Thymus (tissue), 11 donors: ENCODE results near the gene NUP160. TPM values are rescaled to one million over a fixed set of nuclear protein-coding genes. Genes with fewer than 3 reads are reported as not detected.
"Not testable (repeated sequence)": the region's sequence is repeated elsewhere in the genome, so short reads cannot be mapped to it uniquely, and the experiment has no call there.

Experiments used
- DNase-seq, 9 donors: peaks; one replicate each; pipeline ENCODE4 v3.0.0-alpha.2; 2013; ENCODE audit warnings: low spot score in 9 of 9, low read depth in 6 of 9, missing footprints in 1 of 9
- H3K27ac ChIP-seq, 2 donors: one replicate each; pipeline ENCODE4 v1.5.1; 2013; ENCODE audit warnings: control low read depth in 1 of 2, low read depth in 1 of 2, low read length in 1 of 2, mild to moderate bottlenecking in 1 of 2, moderate library complexity in 1 of 2
- H3K27me3 ChIP-seq, 2 donors: one replicate each; pipeline ENCODE4 v1.5.1; 2013; ENCODE audit warnings: low read length in 1 of 2; ENCODE audit not compliant: control insufficient read depth in 2 of 2, insufficient read depth in 1 of 2
- H3K36me3 ChIP-seq, 2 donors: one replicate each; pipeline ENCODE4 v1.5.1; 2013; ENCODE audit warnings: low read length in 1 of 2, mild to moderate bottlenecking in 1 of 2, moderate library complexity in 1 of 2; ENCODE audit not compliant: control insufficient read depth in 2 of 2, insufficient read depth in 2 of 2
- H3K4me1 ChIP-seq, 2 donors: one replicate each; pipeline ENCODE4 v1.5.1; 2013; ENCODE audit warnings: low read length in 2 of 2; ENCODE audit not compliant: control insufficient read depth in 2 of 2, insufficient read depth in 2 of 2
- H3K4me3 ChIP-seq, 2 donors: one replicate each; pipeline ENCODE4 v1.5.1; 2013; ENCODE audit warnings: low read length in 2 of 2, control low read depth in 1 of 2, mild to moderate bottlenecking in 1 of 2
- H3K9me3 ChIP-seq, 2 donors: one replicate each; pipeline ENCODE4 v1.5.1; 2013; ENCODE audit warnings: low read length in 1 of 2, mild to moderate bottlenecking in 1 of 2; ENCODE audit not compliant: control insufficient read depth in 2 of 2, insufficient read depth in 1 of 2
- WGBS: extraction: QIAGEN DNeasy Blood & Tissue Kit; methylation state at CpG from one replicate; pipeline ENCODE4 v1.1.7; 2013; 5-methylcytosine and 5-hydroxymethylcytosine counted together
- polyA plus RNA-seq: library from polyadenylated mRNA; stranded (reverse); fragments of 200-250 nt; gene quantifications from one replicate; pipeline ENCODE4 v1.2.3, GENCODE V29; 2013
- total RNA-seq: library from RNA; stranded (reverse); fragments of 120-200 nt; gene quantifications from one replicate; pipeline ENCODE4 v1.2.4, GENCODE V29; 2013
- donor health status: healthy.

Gene NUP160
- total and polyA plus RNA-seq, 2 donors: 24.6 to 36.0 TPM

DNA sequence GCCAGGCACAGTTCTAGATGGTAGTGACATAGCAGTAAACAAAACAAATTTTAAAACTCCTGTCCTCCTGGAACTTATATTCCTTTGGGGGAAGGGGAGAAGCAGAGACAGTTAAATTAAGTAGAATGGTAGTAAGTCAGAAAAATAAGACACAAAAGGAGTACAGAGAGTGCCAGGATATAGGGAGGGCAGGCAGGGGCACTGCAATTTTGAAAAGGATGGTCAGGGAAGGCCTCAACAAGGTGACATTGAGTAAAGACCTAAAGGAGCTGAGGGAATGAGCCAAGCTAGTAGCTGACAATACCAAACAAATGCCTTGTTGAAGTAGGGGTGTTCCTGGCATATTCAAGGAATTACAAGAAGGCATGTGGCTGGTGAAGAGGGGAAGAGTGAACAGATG is 10.2 kb downstream of the NUP160 start:
- no peak for DNase-seq
- Histone ChIP-seq H3K4me3 (no peak overlapping the region), H3K9me3 (no peaks in the 10 kb centered on the region), H3K27me3 (no peaks in the 10 kb centered on the region), H3K36me3 (peaks cover 86 to 87% of the 10 kb centered on the region in 2 donors), H3K27ac (no peak overlapping the region), H3K4me1 (no peaks in the 10 kb centered on the region)

DNA sequence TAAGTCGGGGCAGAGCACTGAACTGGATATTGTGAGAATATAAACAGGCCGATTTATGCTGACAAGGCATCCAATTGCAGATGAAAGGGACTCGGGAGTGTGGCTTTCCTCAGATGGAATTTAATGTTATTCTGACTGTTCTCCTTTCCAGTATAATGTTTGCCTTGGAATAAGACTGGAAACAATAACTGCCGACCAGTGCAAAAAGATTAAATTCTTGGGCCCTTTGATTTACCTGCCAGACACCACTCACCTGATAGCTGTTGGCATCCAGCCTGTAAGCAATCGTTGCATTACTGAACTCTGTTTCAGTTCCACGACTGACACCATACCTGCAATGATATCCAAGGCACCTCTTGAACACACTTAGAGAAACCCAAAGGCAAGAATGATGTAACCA is 10.9 kb downstream of the NUP160 start:
- Histone ChIP-seq H3K27ac (no peak overlapping the region), H3K27me3 (no peaks in the 10 kb centered on the region), H3K36me3 (peaks cover 84 to 87% of the 10 kb centered on the region in 2 donors), H3K4me3 (no peak overlapping the region), H3K4me1 (no peaks in the 10 kb centered on the region), H3K9me3 (no peaks in the 10 kb centered on the region)
- 95% methylated on average over 6 of the region's 6 CpGs for WGBS
- DNase-seq: no peak

DNA sequence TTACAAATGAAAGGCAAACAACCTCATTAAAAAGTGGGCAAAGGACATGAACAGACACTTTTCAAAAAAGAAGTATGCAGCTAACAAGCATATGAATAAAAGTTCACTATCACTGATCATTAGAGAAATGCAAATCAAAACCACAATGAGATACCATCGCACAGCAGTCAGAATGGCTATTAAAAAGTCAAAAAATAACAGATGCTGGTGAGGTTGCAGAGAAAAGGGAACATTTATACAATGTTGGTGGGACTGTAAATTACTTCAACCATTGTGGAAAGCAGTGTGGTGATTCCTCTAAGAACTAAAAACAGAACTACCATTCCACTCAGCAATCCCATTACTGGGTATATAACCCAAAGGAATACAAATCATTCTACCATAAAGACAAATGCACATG is 18.1 kb downstream of the NUP160 start:
- WGBS: 97% methylated on average over 1 of the region's 1 CpG
- not testable (repeated sequence) for H3K27ac ChIP-seq, H3K4me3 ChIP-seq, H3K27me3 ChIP-seq, H3K4me1 ChIP-seq, DNase-seq, H3K9me3 ChIP-seq
- H3K36me3 ChIP-seq: peaks cover 32 to 55% of the 10 kb centered on the region in 2 donors

DNA sequence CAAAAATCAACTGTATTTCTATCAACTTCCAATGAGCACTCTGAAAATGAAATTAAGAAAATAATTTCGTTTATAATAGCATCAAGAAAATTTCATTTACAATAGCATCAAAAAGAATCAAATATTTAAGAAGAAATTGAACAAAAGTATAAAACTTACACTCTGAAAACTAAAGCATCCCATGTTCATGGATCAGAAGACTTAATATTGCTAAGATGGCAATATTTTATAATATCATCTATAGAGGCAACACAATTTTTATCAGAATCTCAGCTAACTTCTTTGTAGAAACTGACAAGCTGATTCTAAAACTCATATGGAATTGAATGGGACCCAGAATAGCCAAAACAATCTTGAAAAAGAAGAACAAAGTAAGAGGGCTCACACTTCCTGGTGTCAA is 19.9 kb downstream of the NUP160 start:
- Histone ChIP-seq H3K9me3 (no peaks in the 10 kb centered on the region), H3K27ac (no peak overlapping the region), H3K27me3 (no peaks in the 10 kb centered on the region), H3K36me3 (peaks cover 28 to 48% of the 10 kb centered on the region in 2 donors), H3K4me3 (no peak overlapping the region), H3K4me1 (no peaks in the 10 kb centered on the region)
- whole genome bisulfite sequencing: 99% methylated on average over 1 of the region's 1 CpG
- no peak for DNase-seq

DNA sequence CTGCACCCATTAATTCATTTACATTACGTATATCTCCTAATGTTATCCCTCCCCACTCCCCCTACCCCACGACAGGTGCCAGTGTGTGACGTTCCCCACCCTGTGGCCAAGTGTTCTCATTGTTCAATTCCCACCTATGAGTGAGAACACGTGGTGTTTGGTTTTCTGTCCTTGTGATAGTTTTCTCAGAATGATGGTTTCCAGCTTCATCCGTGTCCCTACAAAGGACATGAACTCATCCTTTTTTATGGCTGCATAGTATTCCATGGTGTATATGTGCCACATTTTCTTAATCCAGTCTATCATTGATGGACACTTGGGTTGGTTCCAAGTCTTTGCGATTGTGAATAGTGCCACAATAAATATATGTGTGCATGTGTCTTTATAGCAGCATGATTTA is 25.5 kb downstream of the NUP160 start:
- H3K9me3 ChIP-seq, DNase-seq, H3K27ac ChIP-seq, H3K27me3 ChIP-seq, H3K4me3 ChIP-seq, H3K4me1 ChIP-seq: not testable (repeated sequence)
- peaks cover 33 to 60% of the 10 kb centered on the region in 2 donors for H3K36me3 ChIP-seq
- 97% methylated on average over 6 of the region's 6 CpGs for WGBS

DNA sequence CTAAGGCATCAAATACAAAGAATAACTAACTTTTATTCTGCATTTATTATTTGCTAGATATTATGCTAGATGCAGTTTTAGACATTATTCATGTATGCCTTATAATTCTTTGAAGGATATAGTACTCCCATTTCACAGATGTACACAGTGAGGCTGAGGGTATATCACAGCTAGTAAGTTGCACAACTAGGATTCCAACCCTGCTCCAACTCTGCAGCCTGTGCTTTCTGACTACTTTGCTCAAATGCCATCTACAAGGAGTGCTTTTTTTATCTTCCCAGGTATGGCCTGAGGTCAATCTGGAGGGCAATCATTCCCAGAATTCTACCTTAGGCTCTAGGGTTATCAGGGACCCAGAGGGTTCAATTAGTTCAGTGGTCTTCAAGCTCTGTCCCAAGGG is 28.4 kb downstream of the NUP160 start:
- H3K4me3 ChIP-seq: no peak overlapping the region
- H3K27me3 ChIP-seq: no peaks in the 10 kb centered on the region
- no peaks in the 10 kb centered on the region for H3K4me1 ChIP-seq
- no peak overlapping the region for H3K27ac ChIP-seq
- no peaks in the 10 kb centered on the region for H3K9me3 ChIP-seq
- DNase-seq: no peak
- peaks cover 29 to 75% of the 10 kb centered on the region in 2 donors for H3K36me3 ChIP-seq

DNA sequence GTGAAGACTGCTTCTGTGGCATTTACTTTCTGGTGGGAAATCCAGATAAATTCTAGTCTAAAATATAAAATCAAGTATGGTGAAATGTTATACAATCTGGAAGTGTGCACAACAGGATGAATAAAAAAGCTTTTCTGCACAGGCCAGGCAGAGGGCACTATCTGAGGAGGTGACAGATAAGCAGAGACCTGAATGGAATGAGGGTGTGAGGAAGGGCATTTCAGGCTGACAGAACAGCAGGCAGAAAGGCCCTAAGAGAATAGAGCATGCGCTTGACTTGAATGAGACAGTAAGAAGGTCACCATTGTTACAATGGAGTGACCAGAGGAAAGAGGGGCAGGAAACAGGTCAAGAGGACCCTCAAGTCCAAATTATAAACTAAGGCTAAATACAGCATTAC is 47.4 kb downstream of the NUP160 start:
- Histone ChIP-seq H3K36me3 (peaks cover 66 to 85% of the 10 kb centered on the region in 2 donors), H3K27me3 (no peaks in the 10 kb centered on the region), H3K27ac (no peak overlapping the region), H3K9me3 (no peaks in the 10 kb centered on the region), H3K4me1 (no peaks in the 10 kb centered on the region), H3K4me3 (no peak overlapping the region)
- no peak for DNase-seq
- 98% methylated on average over 1 of the region's 1 CpG for WGBS

DNA sequence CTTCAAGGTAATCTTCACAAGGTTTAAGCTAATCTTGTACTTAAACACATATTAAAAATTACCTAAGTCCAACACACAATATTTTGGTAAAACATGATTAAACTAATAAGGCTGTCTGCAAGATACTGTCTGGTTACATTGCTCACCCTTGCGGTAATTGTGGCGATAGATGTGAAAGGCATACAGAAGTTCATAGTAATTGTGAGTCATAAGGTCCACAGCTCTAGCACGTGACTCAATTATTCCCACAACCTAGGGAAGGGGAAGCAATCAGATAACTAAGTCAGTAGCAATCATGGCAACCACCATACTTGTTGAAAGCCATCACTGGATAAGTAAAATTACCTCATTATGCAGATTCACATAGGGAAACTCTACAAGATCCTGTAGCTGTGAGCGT is 50.5 kb downstream of the NUP160 start:
- H3K9me3 ChIP-seq: no peaks in the 10 kb centered on the region
- no peak for DNase-seq
- peaks cover 69 to 83% of the 10 kb centered on the region in 2 donors for H3K36me3 ChIP-seq
- 97% methylated on average over 4 of the region's 4 CpGs for WGBS
- H3K4me3 ChIP-seq: no peak overlapping the region
- no peak overlapping the region for H3K27ac ChIP-seq
- H3K4me1 ChIP-seq: no peaks in the 10 kb centered on the region
- no peaks in the 10 kb centered on the region for H3K27me3 ChIP-seq

DNA sequence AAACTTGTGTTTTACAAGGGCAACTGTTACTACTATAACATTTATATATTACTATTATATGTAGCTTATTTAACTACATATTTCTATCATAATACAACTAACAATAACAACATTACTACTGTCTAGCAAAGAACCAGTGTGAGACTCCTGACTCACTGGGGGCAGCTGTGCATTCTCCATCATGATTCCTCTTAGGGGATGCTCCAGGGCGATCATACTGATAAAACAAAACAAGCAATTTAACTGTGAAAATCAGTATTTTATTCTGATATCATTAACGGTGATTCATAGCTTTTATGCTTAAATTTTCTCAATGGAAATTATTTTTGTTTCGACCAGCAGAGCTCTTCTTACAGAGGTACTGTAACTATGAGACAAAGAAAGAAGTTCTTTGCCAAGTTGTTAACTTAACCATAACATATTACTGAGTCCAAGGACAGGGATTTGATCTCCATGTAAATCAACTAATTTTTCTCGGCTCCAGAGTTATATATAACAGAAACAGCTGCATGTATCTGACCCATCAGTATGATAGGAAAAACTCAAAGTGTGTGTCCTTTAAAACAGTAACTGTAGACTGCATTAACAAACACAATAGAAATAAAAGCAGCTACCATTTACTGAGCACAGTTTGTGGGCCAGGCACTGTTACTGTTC is 56.2 kb downstream of the NUP160 start:
- Histone ChIP-seq H3K4me3 (no peak overlapping the region), H3K27me3 (no peaks in the 10 kb centered on the region), H3K36me3 (peaks cover 53 to 77% of the 10 kb centered on the region in 2 donors), H3K27ac (no peak overlapping the region), H3K4me1 (no peaks in the 10 kb centered on the region), H3K9me3 (no peaks in the 10 kb centered on the region)
- 95% methylated on average over 4 of the region's 4 CpGs for WGBS
- no peak for DNase-seq

DNA sequence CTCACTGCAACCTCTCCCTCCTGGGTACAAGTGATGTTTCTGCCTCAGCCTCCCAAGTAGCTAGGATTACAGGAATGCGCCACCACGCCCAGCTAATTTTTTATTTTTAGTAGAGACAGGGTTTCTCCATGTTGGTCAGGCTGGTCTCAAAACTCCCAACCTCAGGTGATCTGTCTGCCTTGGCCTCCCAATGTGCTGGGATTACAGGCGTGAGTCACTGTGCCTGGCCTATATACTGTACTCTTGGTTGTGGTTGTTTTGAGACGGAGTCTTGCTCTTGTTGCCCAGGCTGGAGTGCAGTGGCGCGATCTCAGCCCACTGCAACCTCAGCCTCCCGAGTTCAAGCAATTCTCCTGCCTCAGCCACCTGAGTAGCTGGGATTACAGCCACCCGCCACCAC is 58.1 kb downstream of the NUP160 start:
- not testable (repeated sequence) for H3K9me3 ChIP-seq, H3K4me3 ChIP-seq, H3K27me3 ChIP-seq, H3K4me1 ChIP-seq, H3K27ac ChIP-seq, DNase-seq
- WGBS: 98% methylated on average over 8 of the region's 8 CpGs
- peaks cover 54 to 77% of the 10 kb centered on the region in 2 donors for H3K36me3 ChIP-seq
